Activated CD4-positive, alpha-beta T cell treated with anti-CD3 and anti-CD28 coated beads, Interleukin-2, amount 10 ng/mL, durations not matched to agents 7 days and 5 days (primary cell): ENCODE measurements around the gene HMOX1. TPM values are rescaled to one million over a fixed set of nuclear protein-coding genes. Genes with fewer than 3 reads are reported as not detected.

ENCODE experiments used
- CTCF ChIA-PET: fragments of 350-600 bp; sonication (Branson Sonifier 250); formaldehyde crosslinking; loops from one replicate; lab custom pipeline; 2021; ENCODE audit warnings: antibody characterized with exemption; lab: Charles Lee
- POLR2A ChIA-PET: fragments of 350-600 bp; sonication (Branson Sonifier 250); formaldehyde crosslinking; loops from one replicate; lab custom pipeline; 2021; ENCODE audit warnings: antibody characterized with exemption; lab: Charles Lee
- DNase-seq: peaks from one replicate; pipeline ENCODE4 v3.0.0-alpha.2; 2020
- H3K27ac Mint-ChIP-seq: one replicate; pipeline ENCODE4 v1.8.0; 2021; ENCODE audit warnings: mild to moderate bottlenecking, moderate library complexity, mixed read lengths
- H3K27me3 Mint-ChIP-seq: one replicate; pipeline ENCODE4 v1.8.0; 2021; ENCODE audit warnings: mixed read lengths
- H3K36me3 Mint-ChIP-seq: one replicate; pipeline ENCODE4 v1.8.0; 2021; ENCODE audit warnings: low read depth, mixed read lengths
- H3K4me1 Mint-ChIP-seq: one replicate; pipeline ENCODE4 v1.8.0; 2021; ENCODE audit warnings: mixed read lengths
- H3K4me3 Mint-ChIP-seq: one replicate; pipeline ENCODE4 v1.8.0; 2021; ENCODE audit warnings: mild to moderate bottlenecking, moderate library complexity, mixed read lengths
- H3K9me3 Mint-ChIP-seq: one replicate; pipeline ENCODE4 v1.8.0; 2021; ENCODE audit warnings: mixed read lengths
- total RNA-seq, 2 experiments: library from RNA; stranded (reverse); gene quantifications; one replicate each; pipeline ENCODE4 v1.2.3, GENCODE V29; 2021

The HMOX1 gene
- total RNA-seq, 2 experiments from 2014 or later = 0.31 to 0.32 TPM

DNA sequence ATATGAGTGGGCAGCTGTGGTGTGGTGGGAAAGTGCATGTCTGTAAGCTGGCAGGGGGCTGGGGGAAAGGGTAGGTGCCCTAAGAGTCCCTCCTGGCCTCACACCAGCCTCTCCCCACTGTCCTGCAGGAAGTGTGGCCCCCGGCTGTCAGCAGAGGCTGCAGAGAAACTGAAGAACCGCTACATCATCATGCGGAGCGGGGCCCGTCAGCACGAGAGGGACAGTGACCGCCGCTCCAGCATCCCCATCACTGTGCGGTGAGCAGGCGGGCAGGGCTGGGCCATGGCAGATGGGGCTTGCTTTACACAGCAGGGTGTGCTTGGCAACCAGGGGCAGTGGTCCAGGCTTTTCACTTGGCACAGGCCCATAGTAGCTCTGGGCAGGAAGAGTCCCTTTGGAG lies 38.9 kb downstream of the HMOX1 start:
- peaks cover 32% of the 10 kb centered on the region for H3K36me3 Mint-ChIP-seq
- CTCF ChIA-PET = interaction anchor here (1.1 to 1.7 kb wide), 3 partner anchors 8 to 492 kb away, joined by 3 to 4 read pairs (median 4); no protein-coding TSS in a partner anchor
- no peak overlapping the region for H3K27ac Mint-ChIP-seq
- H3K4me3 Mint-ChIP-seq = no peak overlapping the region
- no peaks in the 10 kb centered on the region for H3K4me1 Mint-ChIP-seq
- POLR2A ChIA-PET = no interaction called here
- no peaks in the 10 kb centered on the region for H3K27me3 Mint-ChIP-seq
- H3K9me3 Mint-ChIP-seq = no peaks in the 10 kb centered on the region
- no peak for DNase-seq

DNA sequence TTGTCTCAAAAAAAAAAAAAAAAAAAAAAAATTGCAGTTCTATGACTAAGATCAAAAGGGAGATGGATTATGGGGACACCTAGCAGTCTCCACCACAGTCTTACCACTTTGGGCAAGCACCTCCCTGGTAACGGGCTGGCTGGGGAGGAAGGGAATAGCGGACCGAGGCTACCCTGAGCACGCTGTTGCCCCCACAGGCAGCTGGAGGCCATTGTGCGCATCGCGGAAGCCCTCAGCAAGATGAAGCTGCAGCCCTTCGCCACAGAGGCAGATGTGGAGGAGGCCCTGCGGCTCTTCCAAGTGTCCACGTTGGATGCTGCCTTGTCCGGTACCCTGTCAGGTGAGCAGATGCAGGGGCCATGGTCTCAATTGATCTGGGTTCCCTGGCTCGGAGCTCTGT lies 40.2 kb downstream of the HMOX1 start:
- CTCF ChIA-PET = interaction anchor here (0.7 to 1.7 kb wide), 6 partner anchors 9 to 491 kb away, joined by 3 to 4 read pairs (median 3); no protein-coding TSS in a partner anchor
- H3K4me3 Mint-ChIP-seq = no peak overlapping the region
- no peak overlapping the region for H3K27ac Mint-ChIP-seq
- H3K4me1 Mint-ChIP-seq = no peaks in the 10 kb centered on the region
- POLR2A ChIA-PET = no interaction called here
- H3K27me3 Mint-ChIP-seq = no peaks in the 10 kb centered on the region
- H3K9me3 Mint-ChIP-seq = no peaks in the 10 kb centered on the region
- DNase-seq = no peak
- peaks cover 24% of the 10 kb centered on the region for H3K36me3 Mint-ChIP-seq

DNA sequence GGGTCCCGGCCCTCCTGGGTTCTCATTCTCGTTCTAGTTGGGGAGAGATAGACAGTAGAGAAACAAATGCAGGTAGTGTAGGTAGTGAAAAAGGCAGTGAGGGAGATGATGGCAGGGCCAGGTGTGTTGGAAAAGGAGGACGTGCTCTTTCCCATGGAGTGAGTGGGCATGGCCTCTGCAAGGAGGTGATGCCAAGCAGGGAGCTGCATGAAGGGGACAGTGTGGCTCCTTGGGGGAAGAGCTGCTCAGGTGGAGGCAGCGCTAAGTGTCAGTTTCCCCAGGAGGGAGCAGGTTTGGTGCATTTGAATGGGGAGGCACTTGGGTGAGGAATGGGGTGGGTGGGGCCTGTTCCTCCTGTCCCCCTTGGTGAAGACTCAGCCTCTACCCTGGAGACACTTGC lies 41.2 kb downstream of the HMOX1 start:
- peaks cover 21% of the 10 kb centered on the region for H3K36me3 Mint-ChIP-seq
- no peaks in the 10 kb centered on the region for H3K9me3 Mint-ChIP-seq
- no peak overlapping the region for H3K4me3 Mint-ChIP-seq
- ChIA-PET CTCF (interaction anchor here (0.5 kb wide), 1 partner anchor 1701 kb away, joined by 3 read pairs; no protein-coding TSS in a partner anchor), POLR2A (no interaction called here)
- no peak for DNase-seq
- H3K27me3 Mint-ChIP-seq = no peaks in the 10 kb centered on the region
- H3K27ac Mint-ChIP-seq = no peak overlapping the region
- H3K4me1 Mint-ChIP-seq = no peaks in the 10 kb centered on the region

- no peaks in the 10 kb centered on the region for H3K9me3 Mint-ChIP-seq
- POLR2A ChIA-PET = no interaction called here
- H3K36me3 Mint-ChIP-seq = peaks cover 18% of the 10 kb centered on the region
- no peaks in the 10 kb centered on the region for H3K27me3 Mint-ChIP-seq
- CTCF ChIA-PET = no interaction called here
- no peaks in the 10 kb centered on the region for H3K4me1 Mint-ChIP-seq
- DNase-seq = no peak
- H3K4me3 Mint-ChIP-seq = no peak overlapping the region
- no peak overlapping the region for H3K27ac Mint-ChIP-seq
Observed at GRCh38 chr22:35422936-35423335, 42.0 kb downstream of the HMOX1 start.

DNA sequence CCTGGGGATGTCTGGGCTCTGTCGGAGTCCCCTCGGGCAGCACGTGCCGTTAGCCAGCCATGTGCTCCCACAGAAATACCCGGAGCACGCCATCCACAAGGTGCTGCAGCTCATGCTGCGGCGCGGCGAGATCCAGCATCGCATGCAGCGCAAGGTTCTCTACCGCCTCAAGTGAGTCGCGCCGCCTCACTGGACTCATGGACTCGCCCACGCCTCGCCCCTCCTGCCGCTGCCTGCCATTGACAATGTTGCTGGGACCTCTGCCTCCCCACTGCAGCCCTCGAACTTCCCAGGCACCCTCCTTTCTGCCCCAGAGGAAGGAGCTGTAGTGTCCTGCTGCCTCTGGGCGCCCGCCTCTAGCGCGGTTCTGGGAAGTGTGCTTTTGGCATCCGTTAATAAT lies 43.2 kb downstream of the HMOX1 start:
- Mint-ChIP-seq H3K36me3 (peaks cover 20% of the 10 kb centered on the region), H3K9me3 (no peaks in the 10 kb centered on the region), H3K27ac (no peak overlapping the region), H3K27me3 (no peaks in the 10 kb centered on the region), H3K4me3 (no peak overlapping the region), H3K4me1 (no peaks in the 10 kb centered on the region)
- CTCF ChIA-PET = interaction anchor here (0.6 kb wide), 1 partner anchor 1428 kb away, joined by 3 read pairs; no protein-coding TSS in a partner anchor
- POLR2A ChIA-PET = no interaction called here
- no peak for DNase-seq

- H3K27me3 Mint-ChIP-seq = no peaks in the 10 kb centered on the region
- CTCF ChIA-PET = interaction anchor here (0.6 kb wide), 1 partner anchor 32 kb away, joined by 4 read pairs; no protein-coding TSS in a partner anchor
- peaks cover 21% of the 10 kb centered on the region for H3K36me3 Mint-ChIP-seq
- no peak overlapping the region for H3K4me3 Mint-ChIP-seq
- POLR2A ChIA-PET = no interaction called here
- no peaks in the 10 kb centered on the region for H3K4me1 Mint-ChIP-seq
- H3K27ac Mint-ChIP-seq = no peak overlapping the region
- DNase-seq = no peak
- no peaks in the 10 kb centered on the region for H3K9me3 Mint-ChIP-seq
Observed at GRCh38 chr22:35424761-35425160, 43.9 kb downstream of the HMOX1 start.

GRCh38 chr22:35425546-35425945 lies 44.6 kb downstream of the HMOX1 start:
- POLR2A ChIA-PET = no interaction called here
- H3K27ac Mint-ChIP-seq = no peak overlapping the region
- no peaks in the 10 kb centered on the region for H3K9me3 Mint-ChIP-seq
- no peaks in the 10 kb centered on the region for H3K4me1 Mint-ChIP-seq
- no peak overlapping the region for H3K4me3 Mint-ChIP-seq
- DNase-seq = no peak
- H3K36me3 Mint-ChIP-seq = peaks cover 22% of the 10 kb centered on the region
- CTCF ChIA-PET = interaction anchor here (0.6 kb wide), 1 partner anchor 33 kb away, joined by 4 read pairs; no protein-coding TSS in a partner anchor
- H3K27me3 Mint-ChIP-seq = no peaks in the 10 kb centered on the region

DNA sequence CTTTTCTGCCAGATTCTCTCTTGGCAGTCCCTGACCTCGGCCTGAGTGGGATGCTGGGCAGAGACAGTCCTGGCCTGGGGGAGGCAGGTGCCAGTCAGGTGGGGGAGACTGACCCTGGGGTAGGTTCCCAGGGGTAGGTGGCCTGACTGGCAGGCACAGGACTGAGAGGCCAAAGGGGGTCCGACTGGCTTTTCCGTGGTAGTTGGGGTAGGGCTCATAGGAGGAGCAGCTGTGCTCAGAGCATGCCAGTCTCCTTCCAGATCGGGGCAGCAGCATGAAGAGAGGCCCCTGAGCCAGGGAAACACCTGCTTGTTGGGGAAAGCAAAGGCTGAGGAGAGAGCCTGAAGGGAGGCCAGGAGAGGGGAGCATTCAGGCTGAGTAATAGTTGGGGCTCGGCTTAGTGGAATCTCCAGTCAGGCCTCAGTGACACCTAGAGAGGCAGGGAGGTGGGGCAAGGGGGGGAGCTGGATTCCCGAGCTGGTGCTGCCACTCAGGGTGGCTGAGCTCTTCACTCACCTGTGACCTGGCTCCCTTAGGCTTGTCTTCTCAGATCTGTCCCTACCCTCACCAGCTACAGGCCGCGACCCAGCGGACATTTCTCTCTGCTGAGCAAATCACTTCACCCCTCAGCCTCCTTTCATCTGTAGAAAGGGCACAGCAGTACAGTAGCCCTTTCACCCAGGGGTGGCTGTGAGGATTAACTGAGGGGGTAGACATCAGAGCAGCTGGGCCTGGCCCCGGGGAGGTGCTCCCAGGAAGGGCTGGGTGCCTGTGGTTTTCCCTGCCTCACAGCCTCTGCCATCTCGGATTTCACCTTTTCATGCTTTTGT lies 45.3 kb downstream of the HMOX1 start:
- POLR2A ChIA-PET = no interaction called here
- no peak for DNase-seq
- Mint-ChIP-seq H3K36me3 (peaks cover 22% of the 10 kb centered on the region), H3K4me1 (no peaks in the 10 kb centered on the region), H3K4me3 (no peak overlapping the region), H3K9me3 (no peaks in the 10 kb centered on the region), H3K27ac (no peak overlapping the region), H3K27me3 (no peaks in the 10 kb centered on the region)
- CTCF ChIA-PET = interaction anchor here (0.7 to 1.1 kb wide), 2 partner anchors 13 to 16 kb away, joined by 4 read pairs; no protein-coding TSS in a partner anchor

DNA sequence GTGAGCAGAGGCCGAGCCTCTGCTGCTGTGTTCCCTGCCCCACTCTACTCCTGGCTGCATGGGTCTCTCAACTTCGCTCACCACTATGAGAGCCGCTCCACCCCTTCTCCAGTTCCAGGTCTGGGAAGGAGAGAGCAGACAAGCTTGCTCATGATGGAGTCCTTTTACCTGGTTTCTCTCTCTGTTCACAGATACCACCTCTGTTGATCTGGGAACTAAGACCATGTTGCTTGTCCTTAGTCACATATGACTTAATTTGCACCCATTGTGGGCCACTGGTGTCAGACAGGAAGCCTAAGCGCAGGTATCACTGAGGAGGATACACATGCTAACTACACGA lies 45.9 kb downstream of the HMOX1 start:
- no peaks in the 10 kb centered on the region for H3K4me1 Mint-ChIP-seq
- CTCF ChIA-PET = interaction anchor here (0.7 to 1.1 kb wide), 2 partner anchors 14 to 126 kb away, joined by 4 to 5 read pairs; no protein-coding TSS in a partner anchor
- POLR2A ChIA-PET = no interaction called here

GRCh38 chr22:35430897-35431322 lies 50.0 kb downstream of the HMOX1 start:
- H3K4me1 Mint-ChIP-seq = peaks cover 2% of the 10 kb centered on the region
- POLR2A ChIA-PET = no interaction called here
- peak; percentile 58 for DNase-seq
- no peak overlapping the region for H3K4me3 Mint-ChIP-seq
- CTCF ChIA-PET = interaction anchor here (0.6 to 1.4 kb wide), 8 partner anchors 10 to 181 kb away, joined by 3 to 9 read pairs (median 3); no protein-coding TSS in a partner anchor
- peaks cover 2% of the 10 kb centered on the region for H3K9me3 Mint-ChIP-seq
- no peak overlapping the region for H3K27ac Mint-ChIP-seq
- no peaks in the 10 kb centered on the region for H3K27me3 Mint-ChIP-seq
- peaks cover 52% of the 10 kb centered on the region for H3K36me3 Mint-ChIP-seq

More for the DNA sequence above, 45.9 kb downstream of the HMOX1 start:
- no peak overlapping the region for H3K4me3 Mint-ChIP-seq
- H3K36me3 Mint-ChIP-seq = peaks cover 28% of the 10 kb centered on the region
- H3K9me3 Mint-ChIP-seq = no peaks in the 10 kb centered on the region
- no peak for DNase-seq
- no peaks in the 10 kb centered on the region for H3K27me3 Mint-ChIP-seq
- H3K27ac Mint-ChIP-seq = no peak overlapping the region

GRCh38 chr22:35431483-35432227 lies 50.8 kb downstream of the HMOX1 start:
- H3K4me3 Mint-ChIP-seq = no peak overlapping the region
- peaks cover 51% of the 10 kb centered on the region for H3K36me3 Mint-ChIP-seq
- no peaks in the 10 kb centered on the region for H3K27me3 Mint-ChIP-seq
- CTCF ChIA-PET = interaction anchor here (0.6 to 1.4 kb wide), 5 partner anchors 17 to 180 kb away, joined by 3 to 4 read pairs (median 3); no protein-coding TSS in a partner anchor
- DNase-seq = no peak
- H3K4me1 Mint-ChIP-seq = peaks cover 2% of the 10 kb centered on the region
- POLR2A ChIA-PET = no interaction called here
- peaks cover 2% of the 10 kb centered on the region for H3K9me3 Mint-ChIP-seq
- peak overlapping the region; percentile 22 for H3K27ac Mint-ChIP-seq

DNA sequence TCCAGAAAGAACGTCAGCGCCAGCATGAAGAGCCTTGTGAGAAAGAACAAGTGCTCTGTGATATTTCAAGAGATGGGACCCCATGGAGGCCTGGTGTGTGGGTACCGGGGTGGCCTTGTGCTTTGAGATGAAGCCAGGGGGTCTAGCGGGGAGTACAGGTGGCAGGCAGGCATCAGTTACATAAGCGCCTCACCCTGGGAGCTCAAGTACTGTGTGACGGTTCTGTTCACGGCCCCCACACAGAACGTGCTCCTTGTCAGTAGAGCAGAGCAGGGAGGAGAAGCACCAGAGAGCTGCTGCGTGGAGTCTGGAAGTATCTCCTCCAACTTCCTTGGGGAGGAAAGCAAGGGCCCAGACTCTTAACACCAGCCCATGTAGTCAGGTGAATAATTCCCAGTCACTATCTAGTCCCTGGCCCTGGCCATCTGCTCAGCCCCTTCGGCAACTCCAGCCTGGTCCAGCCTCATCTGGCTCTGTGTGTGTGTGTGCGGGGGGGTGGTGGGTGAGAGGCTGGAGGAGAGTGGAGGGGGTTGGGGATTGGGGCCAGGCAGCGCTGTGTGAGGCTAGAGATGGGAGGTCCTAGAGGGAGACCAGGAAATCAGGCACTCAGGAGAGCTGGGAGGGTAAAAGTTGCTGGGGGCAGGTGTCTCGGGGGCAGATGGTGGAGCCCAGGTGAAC lies 51.5 kb downstream of the HMOX1 start:
- H3K27me3 Mint-ChIP-seq = no peaks in the 10 kb centered on the region

More for the DNA sequence above, 51.5 kb downstream of the HMOX1 start:
- ChIA-PET POLR2A (interaction anchor here (0.6 kb wide), 1 partner anchor 57 kb away, joined by 3 read pairs; no protein-coding TSS in a partner anchor), CTCF (interaction anchor here (0.9 kb wide), 1 partner anchor 16 kb away, joined by 3 read pairs; no protein-coding TSS in a partner anchor)
- Mint-ChIP-seq H3K9me3 (peaks cover 2% of the 10 kb centered on the region), H3K4me3 (no peak overlapping the region), H3K4me1 (peaks cover 2% of the 10 kb centered on the region), H3K27ac (no peak overlapping the region), H3K36me3 (peaks cover 49% of the 10 kb centered on the region)
- DNase-seq = no peak
